Measurements from ENCODE around the gene SLC12A3.

SLC12A3 gene

GRCh38 chr16:56909527-56909979 lies 44.5 kb downstream of the SLC12A3 start:
- DNase-seq (ENCODE audit: extremely low read depth, low read depth) = no peak
- no peak for TF ChIP-seq CTCF (IDR thresholded peaks at IDR 0.05; ENCODE audit: low read depth, low read length)

GRCh38 chr16:56910112-56910511 lies 45.1 kb downstream of the SLC12A3 start:
- DNase-seq (ENCODE audit: extremely low read depth, low read depth) = no peak
- TF ChIP-seq CTCF (IDR thresholded peaks at IDR 0.05; ENCODE audit: low read depth, low read length) = no peak

- peak; percentile 44 for DNase-seq (ENCODE audit: extremely low read depth, low read depth)
- no peak for TF ChIP-seq CTCF (IDR thresholded peaks at IDR 0.05; ENCODE audit: low read depth, low read length)
Observed at GRCh38 chr16:56910654-56911539, 45.9 kb downstream of the SLC12A3 start.

GRCh38 chr16:56911771-56912571 lies 47.0 kb downstream of the SLC12A3 start:
- no peak for DNase-seq (ENCODE audit: extremely low read depth, low read depth)
- no peak for TF ChIP-seq CTCF (IDR thresholded peaks at IDR 0.05; ENCODE audit: low read depth, low read length)

GRCh38 chr16:56912746-56913708 lies 48.0 kb downstream of the SLC12A3 start:
- no peak for TF ChIP-seq CTCF (IDR thresholded peaks at IDR 0.05; ENCODE audit: low read depth, low read length)
- no peak for DNase-seq (ENCODE audit: extremely low read depth, low read depth)

- no peak for DNase-seq (ENCODE audit: extremely low read depth, low read depth)
Observed at GRCh38 chr16:56914896-56915295, 49.9 kb downstream of the SLC12A3 start.

More at GRCh38 chr16:56914896-56915295, 49.9 kb downstream of the SLC12A3 start:
- no peak for TF ChIP-seq CTCF (IDR thresholded peaks at IDR 0.05; ENCODE audit: low read depth, low read length)
